ENCODE measurements around the gene TMPRSS3.
A peak's percentile ranks its signal among the peaks of the same experiment; 100 is the strongest.

The TMPRSS3 gene

DNA sequence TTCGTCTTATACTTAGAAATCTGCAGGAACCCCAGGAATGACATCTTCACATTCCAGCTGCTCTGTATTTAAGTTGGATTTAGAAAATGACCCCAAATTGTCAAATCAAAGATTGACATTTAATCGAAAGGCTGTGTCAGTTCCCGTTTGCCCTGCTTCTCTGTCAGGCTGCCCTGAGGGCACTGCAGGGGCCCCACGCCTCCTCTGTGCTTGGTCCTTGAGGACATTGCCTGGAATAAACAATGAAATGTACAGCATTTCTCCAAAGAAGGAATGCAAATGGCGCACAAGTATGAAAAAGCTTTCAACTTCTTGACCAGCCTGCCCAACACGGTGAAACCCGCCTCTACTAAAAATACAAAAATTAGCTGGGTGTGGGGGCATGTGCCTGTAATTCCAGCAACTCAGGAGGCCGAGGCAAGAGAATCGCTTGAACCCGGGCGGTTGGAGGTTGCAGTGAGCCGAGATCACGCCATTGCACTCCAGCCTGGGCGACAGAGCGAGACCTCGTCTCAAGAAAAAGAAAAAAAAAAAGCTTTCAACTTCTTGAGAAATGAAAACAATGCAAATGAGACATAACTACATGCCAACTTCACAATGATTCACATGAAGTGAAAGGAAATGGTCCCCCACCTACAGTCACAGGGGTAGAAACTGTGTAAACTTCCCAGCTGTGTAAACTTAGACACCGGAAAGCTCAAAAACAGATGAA lies 3.0 kb downstream of the TMPRSS3 start:
- H3K4me3 ChIP-seq (ENCODE audit: insufficient read length, low read depth) = no peak overlapping the region
- H3K27me3 ChIP-seq (ENCODE audit: insufficient read depth, insufficient read length) = no peaks in the 10 kb centered on the region
- H3K9me3 ChIP-seq (ENCODE audit: insufficient read depth, low read length) = no peaks in the 10 kb centered on the region
- no peak for DNase-seq (ENCODE audit: low read depth, low spot score)
- H3K36me3 ChIP-seq (ENCODE audit: insufficient read depth, insufficient read length, low read length) = no peaks in the 10 kb centered on the region
- H3K9ac ChIP-seq (ENCODE audit: insufficient read length, low read depth) = no peak overlapping the region
- TF ChIP-seq SUZ12 (IDR thresholded peaks at IDR 0.05; ENCODE audit: extremely low read depth, insufficient read depth, insufficient read length) (no peak), YY1 (IDR thresholded peaks at IDR 0.05; ENCODE audit: insufficient read depth, insufficient read length) (no peak), ZNF274 (IDR thresholded peaks at IDR 0.05; ENCODE audit: low read depth, low read length) (no peak)
- H3K4me1 ChIP-seq (ENCODE audit: insufficient read depth, insufficient read length) = peaks cover 11% of the 10 kb centered on the region

DNA sequence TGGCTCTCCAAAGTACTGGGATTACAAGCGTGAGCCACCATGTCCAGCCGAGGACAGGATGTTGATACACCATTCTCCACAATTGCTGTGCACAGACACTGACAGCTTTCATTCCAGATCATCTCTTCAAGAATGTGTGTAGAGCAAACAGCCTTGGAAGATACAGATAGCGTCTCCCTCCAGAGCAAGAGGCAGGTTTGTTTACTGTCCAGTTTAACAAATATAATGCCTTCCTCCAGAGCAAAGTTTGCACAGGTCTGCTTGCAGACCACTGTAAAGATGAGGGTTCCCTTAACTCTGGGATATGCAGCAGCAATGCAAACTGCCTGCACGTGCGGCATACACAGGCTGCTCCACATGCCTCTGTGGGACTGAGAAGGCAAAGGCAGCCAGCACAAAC lies 4.6 kb downstream of the TMPRSS3 start:
- Histone ChIP-seq H3K36me3 (ENCODE audit: insufficient read depth, insufficient read length, low read length) (no peaks in the 10 kb centered on the region), H3K4me3 (ENCODE audit: insufficient read length, low read depth) (no peak overlapping the region), H3K27me3 (ENCODE audit: insufficient read depth, insufficient read length) (no peaks in the 10 kb centered on the region), H3K9me3 (ENCODE audit: insufficient read depth, low read length) (no peaks in the 10 kb centered on the region), H3K4me1 (ENCODE audit: insufficient read depth, insufficient read length) (peaks cover 16% of the 10 kb centered on the region), H3K9ac (ENCODE audit: insufficient read length, low read depth) (no peak overlapping the region)
- DNase-seq (ENCODE audit: low read depth, low spot score) = no peak
- TF ChIP-seq ZNF274 (IDR thresholded peaks at IDR 0.05; ENCODE audit: low read depth, low read length) (no peak), YY1 (IDR thresholded peaks at IDR 0.05; ENCODE audit: insufficient read depth, insufficient read length) (no peak), SUZ12 (IDR thresholded peaks at IDR 0.05; ENCODE audit: extremely low read depth, insufficient read depth, insufficient read length) (no peak)

DNA sequence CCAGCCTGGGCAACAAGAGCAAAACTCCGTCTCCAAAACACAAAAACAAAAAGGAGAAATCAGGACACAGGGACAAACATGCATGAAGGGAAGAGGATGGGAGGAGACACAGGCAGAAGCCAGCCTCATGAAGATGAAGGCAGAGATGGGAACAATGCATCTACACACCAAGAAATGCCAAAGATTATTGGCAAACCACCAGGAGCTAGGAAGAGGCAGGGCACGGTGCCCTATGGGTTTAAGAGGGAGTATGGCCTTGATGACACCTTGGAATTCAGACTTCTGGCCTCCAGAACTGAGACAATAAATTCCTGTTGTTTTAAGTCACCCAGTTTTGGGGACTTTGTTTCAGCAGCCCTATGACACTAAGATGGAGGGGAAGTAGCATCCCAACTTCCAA lies 5.2 kb downstream of the TMPRSS3 start:
- Histone ChIP-seq H3K36me3 (ENCODE audit: insufficient read depth, insufficient read length, low read length) (no peaks in the 10 kb centered on the region), H3K4me3 (ENCODE audit: insufficient read length, low read depth) (no peak overlapping the region), H3K9ac (ENCODE audit: insufficient read length, low read depth) (no peak overlapping the region), H3K4me1 (ENCODE audit: insufficient read depth, insufficient read length) (peaks cover 16% of the 10 kb centered on the region), H3K27me3 (ENCODE audit: insufficient read depth, insufficient read length) (no peaks in the 10 kb centered on the region), H3K9me3 (ENCODE audit: insufficient read depth, low read length) (no peaks in the 10 kb centered on the region)
- TF ChIP-seq ZNF274 (IDR thresholded peaks at IDR 0.05; ENCODE audit: low read depth, low read length) = no peak
- TF ChIP-seq SUZ12 (IDR thresholded peaks at IDR 0.05; ENCODE audit: extremely low read depth, insufficient read depth, insufficient read length) = no peak
- TF ChIP-seq YY1 (IDR thresholded peaks at IDR 0.05; ENCODE audit: insufficient read depth, insufficient read length) = no peak
- no peak for DNase-seq (ENCODE audit: low read depth, low spot score)

DNA sequence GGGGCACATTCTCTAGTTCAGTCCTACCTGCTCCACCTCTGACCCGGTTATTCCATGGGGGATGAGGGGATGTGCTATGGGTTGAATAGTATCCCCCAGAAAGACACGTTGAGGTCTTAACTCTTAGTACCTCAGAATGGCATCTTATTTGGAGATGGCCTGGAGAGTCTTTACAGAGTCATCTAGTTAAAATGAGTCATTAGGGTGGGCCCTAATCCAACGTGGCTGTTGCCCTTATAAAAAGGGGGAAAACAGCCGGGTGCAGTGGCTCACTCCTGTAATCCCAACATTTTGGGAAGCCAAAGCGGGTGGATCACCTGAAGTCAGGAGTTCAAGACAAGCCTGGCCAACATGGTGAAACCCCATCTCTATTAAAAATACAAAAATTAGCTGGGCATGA lies 5.7 kb downstream of the TMPRSS3 start:
- no peak overlapping the region for H3K9ac ChIP-seq (ENCODE audit: insufficient read length, low read depth)
- H3K36me3 ChIP-seq (ENCODE audit: insufficient read depth, insufficient read length, low read length) = no peaks in the 10 kb centered on the region
- no peaks in the 10 kb centered on the region for H3K27me3 ChIP-seq (ENCODE audit: insufficient read depth, insufficient read length)
- DNase-seq (ENCODE audit: low read depth, low spot score) = no peak
- H3K4me1 ChIP-seq (ENCODE audit: insufficient read depth, insufficient read length) = peaks cover 16% of the 10 kb centered on the region
- H3K4me3 ChIP-seq (ENCODE audit: insufficient read length, low read depth) = no peak overlapping the region
- no peak for TF ChIP-seq ZNF274 (IDR thresholded peaks at IDR 0.05; ENCODE audit: low read depth, low read length)
- TF ChIP-seq SUZ12 (IDR thresholded peaks at IDR 0.05; ENCODE audit: extremely low read depth, insufficient read depth, insufficient read length) = no peak
- no peak for TF ChIP-seq YY1 (IDR thresholded peaks at IDR 0.05; ENCODE audit: insufficient read depth, insufficient read length)
- no peaks in the 10 kb centered on the region for H3K9me3 ChIP-seq (ENCODE audit: insufficient read depth, low read length)

DNA sequence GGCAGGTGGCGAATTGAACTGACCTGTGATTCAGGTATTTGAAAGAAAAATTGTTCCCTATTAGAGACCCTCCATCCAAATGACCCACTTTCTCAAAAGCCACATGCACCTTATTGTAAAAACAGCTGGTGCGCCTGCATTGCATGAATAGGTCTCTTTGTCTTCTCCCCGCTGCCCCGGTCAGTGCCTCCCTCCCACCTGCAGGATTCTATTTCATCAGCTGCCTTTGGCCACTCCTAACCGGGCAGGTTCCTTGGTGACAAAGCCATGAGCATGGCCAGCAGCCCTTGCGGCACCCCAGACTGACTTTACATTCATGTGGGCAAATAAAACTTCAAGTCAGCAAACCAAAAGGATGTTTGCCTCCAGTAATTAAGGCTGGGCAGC lies 6.4 kb downstream of the TMPRSS3 start:
- Histone ChIP-seq H3K27me3 (ENCODE audit: insufficient read depth, insufficient read length) (no peaks in the 10 kb centered on the region), H3K9me3 (ENCODE audit: insufficient read depth, low read length) (no peaks in the 10 kb centered on the region), H3K4me3 (ENCODE audit: insufficient read length, low read depth) (no peak overlapping the region), H3K4me1 (ENCODE audit: insufficient read depth, insufficient read length) (peaks cover 16% of the 10 kb centered on the region), H3K9ac (ENCODE audit: insufficient read length, low read depth) (no peak overlapping the region), H3K36me3 (ENCODE audit: insufficient read depth, insufficient read length, low read length) (no peaks in the 10 kb centered on the region)
- TF ChIP-seq ZNF274 (IDR thresholded peaks at IDR 0.05; ENCODE audit: low read depth, low read length) (no peak), YY1 (IDR thresholded peaks at IDR 0.05; ENCODE audit: insufficient read depth, insufficient read length) (no peak), SUZ12 (IDR thresholded peaks at IDR 0.05; ENCODE audit: extremely low read depth, insufficient read depth, insufficient read length) (no peak)
- no peak for DNase-seq (ENCODE audit: low read depth, low spot score)

DNA sequence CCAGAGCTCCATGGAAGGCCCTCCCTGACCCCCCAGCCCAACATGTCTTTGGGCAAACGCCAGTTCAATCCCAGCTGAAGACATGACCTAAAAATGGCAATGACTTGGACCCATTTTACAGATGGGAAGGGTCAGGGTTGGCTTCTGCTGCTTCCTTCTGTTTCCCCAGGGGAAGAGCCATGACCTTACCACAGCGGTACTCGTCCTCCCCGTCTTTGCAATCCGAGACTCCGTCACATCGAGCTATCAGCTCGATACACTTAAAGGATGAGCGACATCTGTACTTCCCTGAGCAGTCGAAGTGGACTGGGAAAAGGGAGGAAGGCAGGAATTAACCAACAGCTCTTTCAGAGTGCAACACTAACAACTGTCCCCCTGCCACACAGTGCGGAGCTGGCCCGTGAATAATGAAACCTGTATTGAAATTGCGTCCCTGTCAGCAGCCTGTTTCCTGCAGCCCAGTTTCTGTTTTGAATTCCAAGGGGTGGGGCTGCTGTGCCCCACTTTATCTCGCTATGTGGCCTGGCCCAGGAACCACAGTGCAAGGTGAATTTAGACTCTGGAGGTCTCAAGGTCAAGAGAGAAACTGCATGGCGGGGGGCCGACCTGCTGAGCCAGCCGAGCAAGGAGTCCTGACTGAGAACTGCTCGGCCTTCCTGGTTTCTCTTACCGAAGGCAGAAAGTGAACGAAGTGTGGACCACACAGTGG lies 7.0 kb downstream of the TMPRSS3 start:
- H3K4me1 ChIP-seq (ENCODE audit: insufficient read depth, insufficient read length) = peaks cover 16% of the 10 kb centered on the region
- DNase-seq (ENCODE audit: low read depth, low spot score) = no peak

GRCh38 chr21:42387843-42388340 lies 8.0 kb downstream of the TMPRSS3 start:
- Histone ChIP-seq H3K9ac (ENCODE audit: insufficient read length, low read depth) (no peak overlapping the region), H3K9me3 (ENCODE audit: insufficient read depth, low read length) (no peaks in the 10 kb centered on the region), H3K4me1 (ENCODE audit: insufficient read depth, insufficient read length) (peaks cover 16% of the 10 kb centered on the region), H3K27me3 (ENCODE audit: insufficient read depth, insufficient read length) (no peaks in the 10 kb centered on the region), H3K36me3 (ENCODE audit: insufficient read depth, insufficient read length, low read length) (no peaks in the 10 kb centered on the region), H3K4me3 (ENCODE audit: insufficient read length, low read depth) (no peak overlapping the region)
- TF ChIP-seq ZNF274 (IDR thresholded peaks at IDR 0.05; ENCODE audit: low read depth, low read length) = no peak
- TF ChIP-seq SUZ12 (IDR thresholded peaks at IDR 0.05; ENCODE audit: extremely low read depth, insufficient read depth, insufficient read length) = no peak
- TF ChIP-seq YY1 (IDR thresholded peaks at IDR 0.05; ENCODE audit: insufficient read depth, insufficient read length) = no peak
- DNase-seq (ENCODE audit: low read depth, low spot score) = no peak

More for the DNA sequence above, 7.0 kb downstream of the TMPRSS3 start:
- no peaks in the 10 kb centered on the region for H3K27me3 ChIP-seq (ENCODE audit: insufficient read depth, insufficient read length)
- no peak for TF ChIP-seq YY1 (IDR thresholded peaks at IDR 0.05; ENCODE audit: insufficient read depth, insufficient read length)
- TF ChIP-seq ZNF274 (IDR thresholded peaks at IDR 0.05; ENCODE audit: low read depth, low read length) = no peak
- no peaks in the 10 kb centered on the region for H3K9me3 ChIP-seq (ENCODE audit: insufficient read depth, low read length)
- no peaks in the 10 kb centered on the region for H3K36me3 ChIP-seq (ENCODE audit: insufficient read depth, insufficient read length, low read length)
- H3K4me3 ChIP-seq (ENCODE audit: insufficient read length, low read depth) = no peak overlapping the region
- peak overlapping the region; percentile 29 for H3K9ac ChIP-seq (ENCODE audit: insufficient read length, low read depth)

Measured in NT2/D1 (cell line).